Psoas muscle (tissue), 8 donors: ENCODE results near the gene CAMSAP1. TPM values are rescaled to one million over a fixed set of nuclear protein-coding genes. Genes with fewer than 3 reads are reported as not detected.

Experiments
- ATAC-seq, 4 donors: fragments of 200-7000 bp; cut with Tn5 transposase; one replicate each; pipeline ENCODE4 v1.9.1; 2020; ENCODE audit warnings: moderate library complexity in 3 of 4, mild to moderate bottlenecking in 2 of 4
- DNase-seq, 2 donors: peaks; one replicate each; pipeline ENCODE4 v3.0.0-alpha.2; 2020
- H3K27ac ChIP-seq: fragments of 200-600 bp; one replicate; pipeline ENCODE4 v1.8.0; 2022
- H3K27me3 ChIP-seq, 3 donors: fragments of 200-600 bp in 1 of 3; one replicate each; pipeline versions ENCODE4 v1.6.1 to v1.8.0; 2013 to 2022; ENCODE audit warnings: low read length in 2 of 3, mild to moderate bottlenecking in 2 of 3, moderate library complexity in 1 of 3; ENCODE audit not compliant: insufficient read depth in 3 of 3
- H3K36me3 ChIP-seq, 2 donors: fragments of 200-600 bp in 1 of 2; one replicate each; pipeline versions ENCODE4 v1.6.1 to v1.8.0; 2013 to 2022; ENCODE audit warnings: low read depth in 1 of 2, mild to moderate bottlenecking in 1 of 2, moderate library complexity in 1 of 2; ENCODE audit not compliant: insufficient read depth in 1 of 2
- H3K4me1 ChIP-seq: fragments of 200-600 bp; one replicate; pipeline ENCODE4 v1.8.0; 2022
- H3K4me3 ChIP-seq: fragments of 200-600 bp; one replicate; pipeline ENCODE4 v1.8.0; 2022; ENCODE audit warnings: mild to moderate bottlenecking
- H3K9me3 ChIP-seq: fragments of 200-600 bp; one replicate; pipeline ENCODE4 v1.8.0; 2022
- WGBS, 3 donors: extraction: QIAGEN DNeasy Blood & Tissue Kit; methylation state at CpG; one replicate each; pipeline versions ENCODE4 v1.1.6 to v1.1.7; 2013; 5-methylcytosine and 5-hydroxymethylcytosine counted together
- intact Hi-C, 2 donors: fragments of 100-400 bp; cut with DNase I; formaldehyde crosslinking; loops; one replicate each; pipeline versions ENCODE4 v1.11.0 to v1.14.2; 2022
- polyA plus RNA-seq, 3 donors: library from polyadenylated mRNA; stranded (reverse); fragments of 200-250 nt; gene quantifications; one replicate each; pipeline ENCODE4 v1.2.3, GENCODE V29; 2013
- total RNA-seq, 4 donors: library from RNA; stranded (reverse); fragmentation: NEBNext Ultra II Directional in 2 of 4; extraction: Animal tissue kit (Norgen Biotek cat#: 25700) in 2 of 4; gene quantifications; one replicate each; pipeline versions ENCODE4 v1.2.1 to v1.2.4, GENCODE V29; 2021 to 2023
- TF ChIP-seq, protein P1 (sequence below): fragments of 200-600 bp; IDR thresholded peaks from one replicate; pipeline ENCODE4 v1.8.0; 2022; ENCODE audit warnings: antibody characterized with exemption
- donor health status: healthy with polysubstance abuse.
- donor health status: DM: no; HTN: no; CAD: no; lungs with moderate emphysema.
- donor health status: Bipolar disorder and iron deficiency.
- donor health status: healthy.
- donor health status: DM: yes; HTN: yes; CAD: no.
- donor health status: DM: no; HTN: no; CAD: no.
- donor health status: DM: no; HTN: no; CAD: no.
- donor health status: DM: yes; HTN: yes; CAD: no.

The CAMSAP1 gene
- total and polyA plus RNA-seq, 7 donors = 21.3 to 51.5 (median 41.5) TPM

- Histone ChIP-seq H3K27ac (peak overlapping the region; percentile 71), H3K9me3 (no peaks in the 10 kb centered on the region), H3K4me3 (no peak overlapping the region), H3K36me3 (peaks cover 0 to 79% of the 10 kb centered on the region in 2 donors), H3K27me3 (no peaks in the 10 kb centered on the region), H3K4me1 (peaks cover 39% of the 10 kb centered on the region)
- DNase-seq = peak in 1 of 2 donors; percentile 43
- intact Hi-C loops = no loop called here
- TF ChIP-seq, protein P1, sequence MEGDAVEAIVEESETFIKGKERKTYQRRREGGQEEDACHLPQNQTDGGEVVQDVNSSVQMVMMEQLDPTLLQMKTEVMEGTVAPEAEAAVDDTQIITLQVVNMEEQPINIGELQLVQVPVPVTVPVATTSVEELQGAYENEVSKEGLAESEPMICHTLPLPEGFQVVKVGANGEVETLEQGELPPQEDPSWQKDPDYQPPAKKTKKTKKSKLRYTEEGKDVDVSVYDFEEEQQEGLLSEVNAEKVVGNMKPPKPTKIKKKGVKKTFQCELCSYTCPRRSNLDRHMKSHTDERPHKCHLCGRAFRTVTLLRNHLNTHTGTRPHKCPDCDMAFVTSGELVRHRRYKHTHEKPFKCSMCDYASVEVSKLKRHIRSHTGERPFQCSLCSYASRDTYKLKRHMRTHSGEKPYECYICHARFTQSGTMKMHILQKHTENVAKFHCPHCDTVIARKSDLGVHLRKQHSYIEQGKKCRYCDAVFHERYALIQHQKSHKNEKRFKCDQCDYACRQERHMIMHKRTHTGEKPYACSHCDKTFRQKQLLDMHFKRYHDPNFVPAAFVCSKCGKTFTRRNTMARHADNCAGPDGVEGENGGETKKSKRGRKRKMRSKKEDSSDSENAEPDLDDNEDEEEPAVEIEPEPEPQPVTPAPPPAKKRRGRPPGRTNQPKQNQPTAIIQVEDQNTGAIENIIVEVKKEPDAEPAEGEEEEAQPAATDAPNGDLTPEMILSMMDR = no peak
- no peak for ATAC-seq
- 85 to 89% (median 87%) methylated on average over 21 to 23 of the region's 23 CpGs for WGBS, 3 donors
These were observed 20.9 kb upstream of the CAMSAP1 start for GRCh38 chr9:135928074-135928730.

DNA sequence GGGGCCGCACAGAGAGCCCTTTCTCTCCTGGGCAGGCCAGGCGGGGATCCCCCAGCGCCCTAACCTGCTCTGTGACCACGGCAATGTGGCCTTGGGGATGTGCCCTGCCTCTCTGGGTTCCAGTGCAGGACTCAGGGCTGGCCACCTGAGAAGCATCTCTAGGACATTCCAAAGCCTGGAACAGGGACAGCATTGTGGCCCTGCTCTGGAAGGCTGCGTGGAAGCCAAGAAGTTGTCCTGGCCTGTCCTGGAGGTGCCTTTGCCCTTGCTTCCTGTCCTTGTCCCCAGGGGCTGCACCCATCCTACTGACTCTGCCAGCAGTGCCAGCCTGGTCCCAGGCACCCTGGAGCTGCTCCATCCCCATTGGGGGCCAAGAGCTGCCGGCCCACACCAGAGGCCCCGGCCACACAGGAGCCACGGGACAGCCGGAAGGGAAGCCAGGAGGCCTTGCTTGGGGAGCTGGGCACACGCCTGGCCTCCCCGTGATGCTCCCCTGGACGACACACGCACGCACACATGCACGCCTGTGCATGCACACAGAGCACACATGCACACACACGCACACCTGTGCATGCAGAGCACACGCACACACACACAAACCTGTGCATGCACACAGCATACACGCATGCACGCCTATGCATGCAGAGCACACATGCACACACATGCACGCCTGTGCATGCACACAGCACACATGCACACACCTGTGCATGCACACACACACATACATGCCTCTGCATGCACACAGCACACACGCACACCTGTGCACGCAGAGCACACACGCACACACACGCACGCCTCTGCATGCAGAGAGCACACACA lies 20.1 kb upstream of the CAMSAP1 start:
- TF ChIP-seq, protein P1 = no peak
- Histone ChIP-seq H3K36me3 (peaks cover 0 to 79% of the 10 kb centered on the region in 2 donors), H3K27ac (peak overlapping the region; percentile 90), H3K9me3 (no peaks in the 10 kb centered on the region), H3K4me1 (peaks cover 31% of the 10 kb centered on the region), H3K27me3 (no peaks in the 10 kb centered on the region), H3K4me3 (no peak overlapping the region)
- DNase-seq (peak in 1 of 2 donors; percentile 35), ATAC-seq (peak in 2 of 4 donors; percentile 37 to 48)
- intact Hi-C loops = no loop called here
- WGBS, 3 donors = 74 to 88% (median 75%) methylated on average over 25 of the region's 25 CpGs

DNA sequence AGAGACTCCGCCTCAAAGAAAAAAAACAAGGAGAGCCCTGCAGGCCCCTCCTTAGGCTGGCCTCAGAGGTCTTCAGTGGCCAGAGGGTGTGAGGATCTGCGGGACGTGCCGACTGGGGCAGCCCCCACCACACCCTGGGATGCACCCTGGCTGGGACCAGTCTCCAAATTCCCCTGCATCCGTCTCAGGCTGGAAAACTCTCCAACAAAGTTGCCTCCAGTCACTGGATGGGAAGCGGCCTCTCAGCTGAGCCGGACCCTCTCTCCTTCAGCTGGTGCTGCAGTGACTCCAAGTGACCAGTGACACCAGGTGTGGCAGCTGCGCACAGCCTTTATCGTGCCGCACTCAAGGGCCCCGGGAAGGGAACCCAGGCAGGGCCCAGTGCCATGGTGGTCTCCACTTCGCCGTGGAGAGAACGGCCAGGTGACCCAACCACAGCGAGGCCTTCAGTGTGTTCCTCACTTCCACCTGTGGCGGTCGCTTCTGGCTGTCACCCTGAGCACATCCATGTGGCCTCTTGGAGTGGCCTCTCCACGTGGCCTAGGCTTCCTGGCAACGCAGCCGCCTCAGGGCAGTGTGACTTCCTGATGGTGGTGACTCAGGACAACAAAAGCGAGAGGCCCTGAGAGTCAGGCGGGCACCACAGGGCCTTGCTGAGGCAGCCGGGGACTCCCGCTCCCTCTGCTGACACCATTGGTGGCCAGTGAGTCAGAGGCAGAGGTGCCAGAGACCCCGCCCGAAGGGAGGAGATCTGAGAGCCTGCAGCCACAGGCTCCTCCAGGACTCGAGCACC lies 19.3 kb upstream of the CAMSAP1 start:
- Histone ChIP-seq H3K4me3 (no peak overlapping the region), H3K4me1 (peaks cover 29% of the 10 kb centered on the region), H3K36me3 (peaks cover 0 to 79% of the 10 kb centered on the region in 2 donors), H3K9me3 (no peaks in the 10 kb centered on the region), H3K27ac (peak overlapping the region; percentile 90), H3K27me3 (no peaks in the 10 kb centered on the region)
- TF ChIP-seq, protein P1 = no peak
- 52 to 76% (median 55%) methylated on average over 27 of the region's 27 CpGs for WGBS, 3 donors
- intact Hi-C loops = no loop called here
- ATAC-seq (peak; percentile 90 to 97 (median 94)), DNase-seq (peak; percentile 88 to 94)

- intact Hi-C loops = no loop called here
- Histone ChIP-seq H3K27me3 (no peaks in the 10 kb centered on the region), H3K9me3 (no peaks in the 10 kb centered on the region), H3K4me3 (no peak overlapping the region), H3K4me1 (peaks cover 27% of the 10 kb centered on the region), H3K36me3 (peaks cover 0 to 75% of the 10 kb centered on the region in 2 donors), H3K27ac (peak overlapping the region; percentile 90)
- TF ChIP-seq, protein P1 = no peak
- DNase-seq (peak in 1 of 2 donors; percentile 30), ATAC-seq (no peak)
- 92 to 94% (median 94%) methylated on average over 19 of the region's 19 CpGs for WGBS, 3 donors
These were observed 18.3 kb upstream of the CAMSAP1 start for GRCh38 chr9:135925496-135926133.
